ENCODE data around the gene PTPN4. TPM values are rescaled to one million over a fixed set of nuclear protein-coding genes. Genes with fewer than 3 reads are reported as not detected.

PTPN4 gene
- total and polyA plus RNA-seq, 2 donors (not counting 3 experiments of a cell fraction or from before 2014, with no cell fraction given): 6.8 to 29.6 TPM

DNA sequence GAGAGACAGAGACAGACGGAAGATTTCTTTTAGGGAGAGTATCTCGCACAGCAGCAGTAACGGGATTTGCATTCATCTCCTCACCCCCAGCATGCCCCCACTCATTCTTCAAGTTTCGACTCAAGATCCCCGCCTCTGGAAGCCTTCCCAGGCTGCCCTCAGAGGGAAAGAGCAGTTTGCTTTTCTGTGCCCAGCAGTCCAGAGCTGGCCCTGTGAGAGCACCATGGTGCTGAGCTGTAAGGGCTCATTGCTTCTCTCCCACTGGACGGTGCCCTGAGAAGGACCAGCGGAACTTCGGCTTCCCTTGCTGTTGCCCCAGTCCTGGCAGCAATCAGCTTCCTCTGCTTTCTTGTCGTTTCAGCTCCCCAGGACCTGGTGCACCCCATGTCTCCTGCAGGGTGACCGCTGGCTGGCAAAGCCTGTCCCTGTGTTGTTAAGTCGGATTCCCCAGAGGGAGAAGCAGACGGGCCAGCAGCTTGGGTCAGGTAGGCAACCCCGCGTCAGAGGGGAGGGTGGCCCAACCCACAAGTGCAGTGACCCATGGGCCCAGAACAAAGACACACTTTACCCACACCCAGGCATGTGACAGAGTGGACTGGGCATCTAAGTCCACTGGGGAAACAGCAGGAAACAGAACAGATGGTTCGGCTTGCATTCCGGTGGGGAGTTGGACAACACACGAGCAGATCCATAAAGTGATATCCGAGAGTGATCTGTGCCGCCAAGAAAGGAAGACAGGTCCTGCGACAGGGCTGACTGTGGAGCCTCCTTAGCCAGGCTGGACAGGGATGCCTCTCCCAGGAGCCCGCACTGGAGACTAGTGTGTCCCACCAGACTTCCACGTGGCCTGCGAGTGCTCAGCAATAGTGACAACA, 44.1 kb upstream of the PTPN4 start:
- POLR2A ChIA-PET: no interaction called here
- Histone ChIP-seq H4K20me1 (replicated peaks; ENCODE audit: control insufficient read depth, extremely low read depth, insufficient read depth, low read length) (no peaks in the 10 kb centered on the region), H3K4me1 (ENCODE audit: control insufficient read depth, extremely low read depth, insufficient read depth, low read length) (no peaks in the 10 kb centered on the region), H3K79me2 (ENCODE audit: control insufficient read depth, insufficient read depth, low read length) (no peaks in the 10 kb centered on the region), H3K4me3 (replicated peaks in 1 of 3; ENCODE audit: insufficient read depth in 1 of 3, low read depth in 1 of 3, low read length in 3 of 3) (no peak overlapping the region), H3K9ac (replicated peaks; ENCODE audit: extremely low read depth, insufficient read depth, low read length) (no peak overlapping the region), H3K36me3 (ENCODE audit: control insufficient read depth in 2 of 2, extremely low read depth in 1 of 2, insufficient read depth in 2 of 2, low read length in 2 of 2) (no peaks in the 10 kb centered on the region), H3K4me2 (ENCODE audit: insufficient read depth, low read length) (no peak overlapping the region), H3K27ac (ENCODE audit: insufficient read depth, low read depth, low read length) (no peak overlapping the region), H3K9me3 (replicated peaks; ENCODE audit: control insufficient read depth, insufficient read depth, low read length) (no peaks in the 10 kb centered on the region), H3K9me1 (replicated peaks; ENCODE audit: control insufficient read depth, extremely low read depth, insufficient read depth, low read length) (no peaks in the 10 kb centered on the region), H3K27me3 (ENCODE audit: control insufficient read depth in 2 of 2, insufficient read depth in 2 of 2, low read length in 2 of 2) (peaks cover 3 to 6% of the 10 kb centered on the region in 2 experiments), H2AFZ (ENCODE audit: low read depth, low read length) (no peak overlapping the region)
- CTCF ChIA-PET: interaction anchor here (3.3 kb wide), 1 partner anchor 12 kb away, joined by 19 read pairs; no protein-coding TSS in a partner anchor
- BruUV-seq (replicated peaks): no TSS peak
- intact Hi-C loops (cut with micrococcal nuclease) (no loop called here), dilution Hi-C loops (cut with MboI; ENCODE audit: extremely low pct_ligation_motif_present, low sequenced_read_pairs) (no loop called here)
- TF ChIP-seq POLR2AphosphoS5 (IDR thresholded peaks at IDR 0.05; ENCODE audit: insufficient read depth, low read depth, low read length): no peak
- TF ChIP-seq, protein P1, sequence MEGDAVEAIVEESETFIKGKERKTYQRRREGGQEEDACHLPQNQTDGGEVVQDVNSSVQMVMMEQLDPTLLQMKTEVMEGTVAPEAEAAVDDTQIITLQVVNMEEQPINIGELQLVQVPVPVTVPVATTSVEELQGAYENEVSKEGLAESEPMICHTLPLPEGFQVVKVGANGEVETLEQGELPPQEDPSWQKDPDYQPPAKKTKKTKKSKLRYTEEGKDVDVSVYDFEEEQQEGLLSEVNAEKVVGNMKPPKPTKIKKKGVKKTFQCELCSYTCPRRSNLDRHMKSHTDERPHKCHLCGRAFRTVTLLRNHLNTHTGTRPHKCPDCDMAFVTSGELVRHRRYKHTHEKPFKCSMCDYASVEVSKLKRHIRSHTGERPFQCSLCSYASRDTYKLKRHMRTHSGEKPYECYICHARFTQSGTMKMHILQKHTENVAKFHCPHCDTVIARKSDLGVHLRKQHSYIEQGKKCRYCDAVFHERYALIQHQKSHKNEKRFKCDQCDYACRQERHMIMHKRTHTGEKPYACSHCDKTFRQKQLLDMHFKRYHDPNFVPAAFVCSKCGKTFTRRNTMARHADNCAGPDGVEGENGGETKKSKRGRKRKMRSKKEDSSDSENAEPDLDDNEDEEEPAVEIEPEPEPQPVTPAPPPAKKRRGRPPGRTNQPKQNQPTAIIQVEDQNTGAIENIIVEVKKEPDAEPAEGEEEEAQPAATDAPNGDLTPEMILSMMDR (IDR thresholded peaks at IDR 0.05; ENCODE audit: extremely low read depth in 1 of 2, insufficient read depth in 1 of 2, low read depth in 1 of 2, low read length in 2 of 2): no peak
- TF ChIP-seq MYC (IDR thresholded peaks at IDR 0.05; ENCODE audit: low read depth, low read length): no peak
- no peak for TF ChIP-seq JUN (IDR thresholded peaks at IDR 0.05; ENCODE audit: borderline replicate concordance, insufficient read depth, insufficient read length, low read depth)
- no peak for TF ChIP-seq EZH2 (IDR thresholded peaks at IDR 0.05; ENCODE audit: borderline replicate concordance, low read depth, low read length, severe bottlenecking)
- TF ChIP-seq GATA2 (IDR thresholded peaks at IDR 0.05; ENCODE audit: insufficient read depth, insufficient read length, low read depth, low read length): no peak
- TF ChIP-seq, protein P2, sequence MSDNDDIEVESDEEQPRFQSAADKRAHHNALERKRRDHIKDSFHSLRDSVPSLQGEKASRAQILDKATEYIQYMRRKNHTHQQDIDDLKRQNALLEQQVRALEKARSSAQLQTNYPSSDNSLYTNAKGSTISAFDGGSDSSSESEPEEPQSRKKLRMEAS (IDR thresholded peaks at IDR 0.05; ENCODE audit: insufficient read depth, insufficient read length): no peak
- no peak for TF ChIP-seq POLR2A (IDR thresholded peaks at IDR 0.05; ENCODE audit: low read depth, low read length)
- TF ChIP-seq FOS (IDR thresholded peaks at IDR 0.05; ENCODE audit: borderline replicate concordance, insufficient read depth, low read length): no peak
- DNase-seq (ENCODE audit: low read depth, low spot score) (no peak), FAIRE-seq (no peak)
